Activated CD4-positive, alpha-beta T cell treated with anti-CD3 and anti-CD28 coated beads for 4 hours (primary cell): ENCODE measurements around the gene MSL1.

Experiments used
- DNase-seq, 2 donors: peaks; one replicate each; pipeline ENCODE4 v3.0.0-alpha.2; 2020

Gene MSL1

GRCh38 chr17:40091691-40092397, 29.9 kb upstream of the MSL1 start:
- DNase-seq: no peak

GRCh38 chr17:40092581-40092980, 29.2 kb upstream of the MSL1 start:
- DNase-seq: no peak

- DNase-seq: no peak
These were observed 28.7 kb upstream of the MSL1 start for GRCh38 chr17:40093005-40093579.

DNA sequence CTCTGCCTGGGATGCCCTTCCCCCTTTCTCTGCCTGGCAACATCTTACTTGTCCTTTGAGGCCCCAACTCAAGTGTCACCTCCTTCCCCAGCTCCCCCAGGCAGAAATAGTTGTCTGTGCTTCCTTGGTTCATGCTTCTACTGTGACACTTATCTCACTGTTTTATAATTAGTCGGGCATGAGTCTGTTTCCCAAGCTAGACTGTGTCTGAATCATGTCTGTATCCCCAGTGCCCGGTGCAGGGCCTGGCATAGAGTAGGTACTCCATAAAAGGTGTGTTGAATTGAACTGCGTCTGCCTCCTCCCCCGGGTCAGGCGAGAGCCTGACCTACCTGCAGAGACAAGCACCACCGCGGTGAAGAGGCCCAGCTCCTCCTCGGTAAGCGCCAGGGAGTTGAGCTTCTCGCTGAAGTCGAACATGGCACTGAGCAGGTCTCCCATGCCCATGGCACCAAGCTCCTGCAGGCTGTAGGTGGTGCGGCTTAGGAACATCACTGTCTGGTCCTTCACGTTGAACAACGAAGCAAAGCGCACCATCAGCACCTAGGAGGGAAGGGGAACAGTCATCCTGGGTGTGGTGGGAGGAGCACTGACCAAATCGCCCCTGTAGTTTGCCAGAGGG, 28.1 kb upstream of the MSL1 start:
- no peak for DNase-seq

- DNase-seq: no peak
These were observed 26.9 kb upstream of the MSL1 start for GRCh38 chr17:40094874-40095273.

DNA sequence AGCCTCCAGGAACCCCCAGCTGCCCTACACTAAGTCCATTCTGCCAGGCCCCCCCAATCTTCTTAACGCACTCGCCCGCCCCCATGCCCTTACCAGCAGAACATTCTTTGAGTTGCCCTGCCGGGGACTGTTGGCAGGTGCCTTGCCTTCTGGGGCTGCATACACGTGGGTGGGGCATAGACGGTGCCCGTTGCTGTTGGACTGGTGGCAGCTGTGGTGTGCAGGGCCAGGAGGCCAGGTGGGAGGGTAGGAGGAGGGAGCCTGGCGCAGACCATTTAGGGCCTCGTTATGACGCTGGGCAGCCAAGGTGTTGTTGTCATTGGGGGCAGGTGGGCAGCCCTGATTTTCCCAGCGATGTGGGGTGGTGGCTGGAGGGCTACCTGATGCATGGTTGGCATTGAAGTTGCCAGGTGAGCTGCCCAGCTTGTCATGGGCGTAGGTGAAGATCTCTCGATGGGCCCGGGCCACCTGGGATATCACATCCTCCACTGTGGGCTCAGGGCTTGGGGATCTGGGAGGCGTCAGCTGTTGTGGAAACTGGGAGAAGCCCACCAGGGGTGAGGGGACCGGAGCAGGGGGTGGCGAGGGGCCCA, 26.3 kb upstream of the MSL1 start:
- DNase-seq: no peak

DNA sequence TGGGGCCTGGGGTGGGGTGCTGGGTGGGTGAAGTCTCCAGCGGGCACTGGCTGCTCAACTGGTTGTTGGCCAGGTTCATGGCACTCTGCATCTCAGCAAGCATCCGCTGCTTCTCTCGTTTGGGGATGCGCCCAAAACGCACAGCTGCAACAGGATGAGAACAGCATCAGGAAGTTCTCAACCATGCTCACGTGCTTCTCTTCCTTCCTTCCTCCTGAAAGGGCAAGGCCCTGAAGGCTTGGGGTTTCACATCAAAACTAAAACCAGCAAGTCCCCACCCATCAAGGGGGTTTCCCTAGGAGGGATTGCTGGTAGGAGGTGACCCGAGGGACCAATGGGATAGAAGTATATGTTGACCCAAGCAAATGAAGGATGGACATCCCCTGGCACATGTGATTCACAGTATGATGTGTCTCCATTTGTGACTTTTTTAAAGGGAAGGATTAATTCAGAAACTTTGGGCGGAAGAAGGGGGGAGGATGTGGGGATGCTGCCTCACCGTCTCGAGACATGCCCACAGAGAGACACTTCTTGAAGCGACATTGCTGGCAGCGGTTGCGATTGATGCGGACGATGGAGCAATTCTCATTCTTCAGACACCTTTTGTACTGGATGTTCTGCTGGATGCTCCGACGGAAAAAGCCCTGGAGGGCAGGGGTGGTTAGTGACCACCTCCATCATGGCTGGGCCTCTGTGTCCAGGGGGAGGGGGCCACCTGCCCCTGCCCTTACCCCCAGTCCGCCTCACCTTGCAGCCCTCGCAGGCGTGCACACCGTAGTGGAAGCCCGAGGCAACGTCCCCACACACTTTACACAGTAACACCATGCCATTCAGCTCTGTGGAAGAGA, 25.6 kb upstream of the MSL1 start:
- DNase-seq: peak; percentile 75 to 77

DNA sequence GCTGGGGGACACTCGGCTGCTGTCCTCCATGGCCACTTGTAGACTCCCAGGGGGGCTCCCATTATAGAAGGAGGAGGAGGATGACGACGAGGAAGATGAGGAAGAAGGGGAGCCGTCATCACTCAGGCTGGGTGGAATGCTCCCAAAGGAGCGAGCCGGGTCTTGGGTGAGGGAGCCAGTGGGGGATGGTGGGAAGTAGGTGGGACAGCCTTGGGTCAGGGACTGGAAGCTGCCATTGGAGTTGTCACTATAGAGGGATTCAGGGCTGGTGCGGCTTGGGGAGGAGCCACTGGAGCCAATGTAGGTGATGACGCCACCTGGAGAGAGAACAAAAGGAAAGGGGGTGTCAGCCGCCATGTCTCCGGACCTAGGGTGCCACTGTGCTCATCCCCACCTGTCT, 24.7 kb upstream of the MSL1 start:
- no peak for DNase-seq

- peak in 1 of 2 donors; percentile 12 for DNase-seq
These were observed 23.6 kb upstream of the MSL1 start for GRCh38 chr17:40097931-40098845.

- peak; percentile 99 to 100 for DNase-seq
These were observed 22.7 kb upstream of the MSL1 start for GRCh38 chr17:40098846-40099618.

GRCh38 chr17:40099619-40100418, 22.0 kb upstream of the MSL1 start:
- peak in 1 of 2 donors; percentile 10 for DNase-seq

DNA sequence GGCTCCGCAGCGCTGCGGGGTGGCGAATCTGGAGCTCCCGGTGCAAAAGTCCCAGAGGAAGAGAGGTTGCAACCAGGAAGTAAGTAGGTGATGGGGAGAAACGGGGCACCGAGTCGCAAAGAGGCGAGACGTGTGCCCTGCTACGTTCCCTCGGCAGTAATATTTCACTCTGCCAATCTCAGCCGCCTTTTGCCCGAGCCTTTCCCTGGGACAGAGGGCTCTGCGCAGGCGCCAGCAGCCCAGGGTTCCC, 21.4 kb upstream of the MSL1 start, which contains the start of gene NR1D1:
Gene NR1D1 (minus strand): TSS at position 171 of the 250 bp plus-strand sequence. CDS start 495 bp downstream, outside the sequence.
- DNase-seq: no peak

GRCh38 chr17:40100669-40101366, 21.0 kb upstream of the MSL1 start:
- peak; percentile 89 to 92 for DNase-seq

DNA sequence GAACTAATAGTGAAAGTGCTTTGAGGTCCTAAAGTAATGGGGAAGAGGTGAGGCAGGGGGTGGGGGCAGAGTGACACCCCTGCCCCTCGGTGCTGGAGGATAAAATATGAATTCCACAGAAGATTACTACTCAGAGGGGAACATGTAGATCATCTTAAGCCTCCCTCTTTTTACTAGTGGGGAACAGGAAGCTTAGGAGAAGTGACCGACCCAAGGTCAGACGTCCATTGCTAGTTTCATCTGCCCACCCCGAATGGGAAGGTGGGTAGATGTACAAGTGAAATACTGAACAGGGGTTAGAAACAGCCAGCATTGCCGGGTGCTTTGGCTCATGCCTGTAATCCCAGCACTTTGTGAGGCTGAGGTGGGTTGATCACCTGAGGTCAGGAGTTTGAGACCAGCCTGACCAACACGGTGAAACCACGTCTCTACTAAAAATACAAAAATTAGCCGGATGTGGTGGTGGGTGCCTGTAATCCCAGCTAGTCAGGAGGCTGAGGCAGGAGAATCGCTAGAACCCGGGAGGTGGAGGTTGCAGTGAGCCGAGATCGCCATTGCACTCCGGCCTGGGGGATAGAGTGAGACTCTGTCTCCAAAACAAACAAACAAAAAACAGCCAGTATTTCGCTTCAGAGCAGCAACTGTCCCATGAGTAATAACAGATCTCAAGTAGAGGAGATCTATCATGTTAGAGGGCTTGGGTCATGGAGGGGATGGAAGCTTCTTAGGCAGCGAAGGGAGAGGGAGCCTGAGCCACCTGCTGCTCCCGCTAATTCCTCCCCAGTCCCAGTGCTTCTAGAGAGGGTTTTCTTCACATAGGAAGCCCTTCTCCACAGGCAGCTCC, 20.2 kb upstream of the MSL1 start:
- DNase-seq: no peak

DNA sequence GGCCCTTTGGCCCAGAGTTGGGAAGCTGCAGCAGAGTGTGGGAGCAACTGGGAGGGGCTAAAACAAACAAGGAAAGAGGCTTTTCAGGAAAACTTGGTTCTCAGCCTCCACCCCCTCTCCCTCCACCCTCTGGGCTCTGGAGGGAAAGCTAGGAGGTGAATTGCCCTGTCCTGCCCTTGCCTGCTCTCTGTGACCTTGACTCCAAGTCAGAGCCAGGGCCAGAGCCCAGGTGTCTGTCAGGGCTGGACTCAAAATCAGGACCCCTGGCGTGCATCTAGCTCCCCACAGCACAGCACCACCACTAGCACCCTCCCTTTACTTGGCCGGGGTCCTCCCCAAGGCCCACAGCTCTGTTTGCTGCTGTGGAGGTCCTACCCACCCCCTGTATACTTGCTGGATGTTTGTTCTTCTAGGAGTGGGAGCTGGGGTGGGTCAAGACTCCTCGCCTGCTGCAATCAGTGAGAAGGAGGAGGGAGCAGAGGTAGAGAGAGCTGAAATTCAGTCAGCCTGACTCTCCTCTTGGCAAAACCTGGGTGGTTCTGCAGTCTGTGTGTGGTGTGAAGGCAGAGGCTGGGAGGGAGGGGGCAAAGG, 18.6 kb upstream of the MSL1 start:
- no peak for DNase-seq

DNA sequence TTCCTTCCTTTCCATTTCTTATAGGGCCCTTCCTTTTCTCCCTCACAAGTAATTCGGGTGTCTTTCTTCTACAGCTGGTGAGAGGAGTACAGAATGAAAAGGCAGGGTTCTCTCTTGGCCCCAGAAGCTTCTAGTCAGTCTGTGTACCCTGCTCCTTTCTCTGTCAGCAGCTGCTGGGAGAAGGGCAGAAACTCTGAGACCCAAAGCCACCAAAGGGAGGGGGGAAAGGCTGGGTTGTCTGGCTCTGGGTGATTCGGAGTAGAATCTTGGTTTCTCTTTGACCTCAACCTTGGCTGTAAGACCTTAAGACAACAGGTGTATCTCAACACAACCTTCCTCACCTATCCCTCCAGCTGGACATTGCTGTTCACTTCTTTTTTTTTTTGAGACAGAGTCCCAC, 18.1 kb upstream of the MSL1 start:
- no peak for DNase-seq

- peak in 1 of 2 donors; percentile 34 for DNase-seq
These were observed 16.9 kb upstream of the MSL1 start for GRCh38 chr17:40104594-40105486.
